ENCODE data around the gene PCDHGC5.

PCDHGC5 gene

GRCh38 chr5:141465351-141465750 lies 23.5 kb upstream of the PCDHGC5 start:
- ATAC-seq: no peak
- TF ChIP-seq ZNF8 (CRISPR knock-in tag; IDR thresholded peaks at IDR 0.05): no peak
- TF ChIP-seq ZNF565 (CRISPR knock-in tag; conservative IDR thresholded peaks at IDR 0.05; ENCODE audit: low read depth): no peak
- TF ChIP-seq BACH2 (CRISPR knock-in tag; IDR thresholded peaks at IDR 0.05; ENCODE audit: borderline replicate concordance): no peak
- TF ChIP-seq ZC3H10 (CRISPR knock-in tag; IDR thresholded peaks at IDR 0.05): no peak
- TF ChIP-seq RARB (CRISPR knock-in tag; IDR thresholded peaks at IDR 0.05): no peak
- TF ChIP-seq GLIS3 (CRISPR knock-in tag; IDR thresholded peaks at IDR 0.05): no peak
- no peak for TF ChIP-seq TOX (CRISPR knock-in tag; IDR thresholded peaks at IDR 0.05; ENCODE audit: borderline replicate concordance)
- no peak for TF ChIP-seq ARNTL (CRISPR knock-in tag; IDR thresholded peaks at IDR 0.05; ENCODE audit: borderline replicate concordance, low read depth)
- TF ChIP-seq ZFP3 (CRISPR knock-in tag; IDR thresholded peaks at IDR 0.05): no peak

- TF ChIP-seq ZNF8 (CRISPR knock-in tag; IDR thresholded peaks at IDR 0.05): no peak
- no peak for TF ChIP-seq BACH2 (CRISPR knock-in tag; IDR thresholded peaks at IDR 0.05; ENCODE audit: borderline replicate concordance)
- no peak for TF ChIP-seq TOX (CRISPR knock-in tag; IDR thresholded peaks at IDR 0.05; ENCODE audit: borderline replicate concordance)
- TF ChIP-seq OSR1 (CRISPR knock-in tag; IDR thresholded peaks at IDR 0.05): no peak
- no peak for TF ChIP-seq PPARA (CRISPR knock-in tag; IDR thresholded peaks at IDR 0.05; ENCODE audit: borderline replicate concordance)
- no peak for TF ChIP-seq ZFP3 (CRISPR knock-in tag; IDR thresholded peaks at IDR 0.05)
- no peak for TF ChIP-seq RARB (CRISPR knock-in tag; IDR thresholded peaks at IDR 0.05)
- no peak for TF ChIP-seq TSHZ2 (CRISPR knock-in tag; IDR thresholded peaks at IDR 0.05)
- TF ChIP-seq CSDC2 (CRISPR knock-in tag; IDR thresholded peaks at IDR 0.05): no peak
- TF ChIP-seq ZNF565 (CRISPR knock-in tag; conservative IDR thresholded peaks at IDR 0.05; ENCODE audit: low read depth): no peak
- TF ChIP-seq PATZ1 (CRISPR knock-in tag; IDR thresholded peaks at IDR 0.05; ENCODE audit: borderline replicate concordance): no peak
- no peak for TF ChIP-seq POU6F1 (CRISPR knock-in tag; IDR thresholded peaks at IDR 0.05; ENCODE audit: borderline replicate concordance, low read depth)
- no peak for TF ChIP-seq ARNTL (CRISPR knock-in tag; IDR thresholded peaks at IDR 0.05; ENCODE audit: borderline replicate concordance, low read depth)
- no peak for TF ChIP-seq CREB5 (CRISPR knock-in tag; IDR thresholded peaks at IDR 0.05; ENCODE audit: low read depth)
- no peak for TF ChIP-seq TCF4 (CRISPR knock-in tag; IDR thresholded peaks at IDR 0.05; ENCODE audit: borderline replicate concordance)
- no peak for TF ChIP-seq ESRRG (CRISPR knock-in tag; IDR thresholded peaks at IDR 0.05)
- TF ChIP-seq ZNF70 (CRISPR knock-in tag; IDR thresholded peaks at IDR 0.05): no peak
- peak; percentile 96 for ATAC-seq
Observed at GRCh38 chr5:141475625-141476131, 13.2 kb upstream of the PCDHGC5 start, which contains the start of gene PCDHGC3. TSS of gene PCDHGC3 (plus strand) at chr5:141475966. CDS start at chr5:141476117, 151 bp downstream.

- peak; percentile 67 for ATAC-seq
- TF ChIP-seq CREB5 (CRISPR knock-in tag; IDR thresholded peaks at IDR 0.05; ENCODE audit: low read depth) (no peak), ZFP30 (CRISPR knock-in tag; IDR thresholded peaks at IDR 0.05) (no peak), ZC3H10 (CRISPR knock-in tag; IDR thresholded peaks at IDR 0.05) (no peak), ZNF8 (CRISPR knock-in tag; IDR thresholded peaks at IDR 0.05) (no peak), CSRNP3 (CRISPR knock-in tag; IDR thresholded peaks at IDR 0.05) (no peak), ZFP3 (CRISPR knock-in tag; IDR thresholded peaks at IDR 0.05) (no peak), TOX (CRISPR knock-in tag; IDR thresholded peaks at IDR 0.05; ENCODE audit: borderline replicate concordance) (no peak), RARB (CRISPR knock-in tag; IDR thresholded peaks at IDR 0.05) (no peak), OSR1 (CRISPR knock-in tag; IDR thresholded peaks at IDR 0.05) (no peak), PATZ1 (CRISPR knock-in tag; IDR thresholded peaks at IDR 0.05; ENCODE audit: borderline replicate concordance) (no peak)
Observed at GRCh38 chr5:141476132-141476911, 12.6 kb upstream of the PCDHGC5 start.

Measured in SK-N-SH treated with all-trans-retinoic acid at 6 μM for 48 hours (cell line).